ENCODE results near the gene TLE4.
"Not testable (repeated sequence)": the region's sequence is repeated elsewhere in the genome, so short reads cannot be mapped to it uniquely, and the experiment has no call there.

TLE4 gene

GRCh38 chr9:79592726-79593493 lies 21.1 kb downstream of the TLE4 start:
- DNase-seq (ENCODE audit: low read depth in 1 of 2, low spot score in 1 of 2): no peak
- TF ChIP-seq JUND (IDR thresholded peaks at IDR 0.05; ENCODE audit: low read depth): no peak
- in situ Hi-C loops (cut with HindIII; ENCODE audit: low pct_unique_long_range_greater_than_20kb, low sequenced_read_pairs): no loop called here

DNA sequence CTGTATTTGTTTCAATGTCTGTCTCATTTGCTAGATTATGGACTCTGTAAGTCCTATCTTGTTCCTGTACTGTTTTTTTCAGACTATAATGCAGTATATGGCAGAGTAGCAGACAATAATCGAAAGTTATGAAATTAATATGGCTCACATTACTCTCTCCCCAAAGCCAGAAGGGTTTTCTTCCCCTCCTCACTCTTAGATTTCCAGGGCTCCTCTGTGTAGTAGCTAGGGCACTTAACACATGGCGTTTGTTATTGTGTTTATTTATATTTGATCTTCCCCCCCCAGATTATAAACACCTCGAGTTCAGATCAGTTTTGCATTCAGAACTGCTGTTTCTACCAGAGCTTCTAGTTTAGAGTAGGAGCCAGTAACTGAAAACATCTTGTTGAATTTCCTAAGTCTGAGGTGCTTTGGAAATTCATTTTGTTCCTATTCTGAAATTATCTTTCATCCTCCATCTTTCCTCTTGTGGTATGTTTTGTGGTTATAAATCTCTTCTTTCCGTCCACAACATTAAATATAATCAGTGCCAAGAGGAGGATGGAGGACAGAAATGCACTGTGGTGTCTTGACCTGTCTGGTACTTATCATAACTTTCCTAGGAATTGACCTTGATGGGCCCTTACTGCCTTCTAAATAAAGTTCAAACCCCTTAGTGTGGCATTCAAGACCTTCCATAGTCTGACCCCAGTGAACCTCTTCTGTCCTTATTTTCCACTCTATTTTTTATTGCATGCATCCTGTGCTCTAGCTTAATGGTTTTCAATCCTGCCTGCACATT lies 27.0 kb downstream of the TLE4 start:
- TF ChIP-seq JUND (IDR thresholded peaks at IDR 0.05; ENCODE audit: low read depth): no peak

DNA sequence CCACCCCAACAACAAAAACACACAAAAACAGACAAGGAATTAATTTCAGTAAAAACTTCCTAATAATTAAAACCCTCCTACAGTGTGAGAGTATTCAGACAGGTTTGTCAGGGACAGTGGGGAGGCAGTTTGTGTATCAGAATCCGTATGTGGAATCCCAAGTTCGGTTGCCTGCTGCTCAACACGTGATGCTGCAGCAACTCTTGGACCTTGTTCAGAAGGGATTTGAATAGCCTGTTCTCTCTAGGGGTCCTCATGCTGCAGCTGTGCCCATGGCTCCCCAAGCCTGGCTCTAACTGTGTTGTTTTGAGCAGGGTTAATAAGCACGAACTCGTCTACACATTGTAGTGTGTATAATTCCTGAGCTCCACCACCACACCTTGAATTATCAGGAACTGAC lies 28.7 kb downstream of the TLE4 start:
- DNase-seq (ENCODE audit: low read depth in 1 of 2, low spot score in 1 of 2): no peak
- TF ChIP-seq JUND (IDR thresholded peaks at IDR 0.05; ENCODE audit: low read depth): no peak
- in situ Hi-C loops (cut with HindIII; ENCODE audit: low pct_unique_long_range_greater_than_20kb, low sequenced_read_pairs): no loop called here

More for the DNA sequence above, 27.0 kb downstream of the TLE4 start:
- DNase-seq (ENCODE audit: low read depth in 1 of 2, low spot score in 1 of 2): no peak
- in situ Hi-C loops (cut with HindIII; ENCODE audit: low pct_unique_long_range_greater_than_20kb, low sequenced_read_pairs): no loop called here

- no peak for TF ChIP-seq JUND (IDR thresholded peaks at IDR 0.05; ENCODE audit: low read depth)
- in situ Hi-C loops (cut with HindIII; ENCODE audit: low pct_unique_long_range_greater_than_20kb, low sequenced_read_pairs): no loop called here
- no peak for DNase-seq (ENCODE audit: low read depth in 1 of 2, low spot score in 1 of 2)
Measured at GRCh38 chr9:79603222-79603920, 31.6 kb downstream of the TLE4 start.

GRCh38 chr9:79604149-79604548 lies 32.4 kb downstream of the TLE4 start:
- DNase-seq (ENCODE audit: low read depth in 1 of 2, low spot score in 1 of 2): no peak
- no peak for TF ChIP-seq JUND (IDR thresholded peaks at IDR 0.05; ENCODE audit: low read depth)
- in situ Hi-C loops (cut with HindIII; ENCODE audit: low pct_unique_long_range_greater_than_20kb, low sequenced_read_pairs): no loop called here

GRCh38 chr9:79604921-79605562 lies 33.3 kb downstream of the TLE4 start:
- TF ChIP-seq JUND (IDR thresholded peaks at IDR 0.05; ENCODE audit: low read depth): no peak
- DNase-seq (ENCODE audit: low read depth in 1 of 2, low spot score in 1 of 2): no peak
- in situ Hi-C loops (cut with HindIII; ENCODE audit: low pct_unique_long_range_greater_than_20kb, low sequenced_read_pairs): no loop called here

DNA sequence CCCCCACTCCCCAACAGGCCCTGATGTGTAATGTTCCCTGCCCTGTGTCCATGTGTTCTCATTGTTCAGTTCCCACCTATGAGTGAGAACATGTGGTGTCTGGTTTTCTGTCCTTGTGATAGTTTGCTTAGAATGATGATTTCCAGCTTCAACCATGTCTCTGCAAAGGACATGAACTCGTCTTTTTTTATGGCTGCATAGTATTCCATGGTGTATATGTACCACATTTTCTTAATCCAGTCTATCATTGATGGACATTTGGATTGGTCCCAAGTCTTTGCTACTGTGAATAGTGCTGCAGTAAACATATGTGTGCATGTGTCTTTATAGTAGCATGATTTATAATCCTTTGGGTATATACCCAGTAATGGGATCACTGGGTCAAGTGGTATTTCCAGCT lies 34.8 kb downstream of the TLE4 start:
- DNase-seq (ENCODE audit: low read depth in 1 of 2, low spot score in 1 of 2); in situ Hi-C loops (cut with HindIII; ENCODE audit: low pct_unique_long_range_greater_than_20kb, low sequenced_read_pairs): not testable (repeated sequence)

GRCh38 chr9:79609468-79610018 lies 37.8 kb downstream of the TLE4 start:
- DNase-seq (ENCODE audit: low read depth in 1 of 2, low spot score in 1 of 2): no peak
- in situ Hi-C loops (cut with HindIII; ENCODE audit: low pct_unique_long_range_greater_than_20kb, low sequenced_read_pairs): no loop called here
- no peak for TF ChIP-seq JUND (IDR thresholded peaks at IDR 0.05; ENCODE audit: low read depth)

DNA sequence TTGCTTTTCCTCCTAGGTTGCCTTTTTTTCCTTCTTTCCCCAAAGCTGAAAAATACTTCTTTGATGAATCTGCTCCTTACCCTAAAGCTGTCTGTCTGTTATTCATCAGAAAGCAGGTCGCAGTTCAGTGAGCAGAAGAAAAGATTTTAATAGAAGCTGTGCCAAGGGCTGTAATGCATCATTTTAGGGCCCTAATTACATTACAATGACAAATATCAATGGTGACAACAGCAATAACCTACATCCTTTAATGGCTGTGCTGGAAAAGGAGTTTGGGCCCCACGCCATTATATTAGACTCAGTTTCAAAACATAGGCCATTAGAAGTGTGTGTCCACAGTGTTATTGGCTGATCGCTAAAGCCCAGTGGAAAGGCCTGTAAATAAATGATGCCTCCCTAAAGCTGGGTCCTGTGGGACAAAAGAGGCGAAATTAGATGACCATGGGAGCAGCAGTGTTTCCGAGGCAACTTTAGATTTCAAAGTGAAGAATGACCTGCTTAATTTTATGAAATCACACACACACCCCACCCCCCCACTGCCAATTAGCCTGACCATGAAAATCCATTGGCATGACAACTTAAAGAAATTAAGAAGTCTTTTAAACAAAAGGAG lies 38.4 kb downstream of the TLE4 start:
- no peak for DNase-seq (ENCODE audit: low read depth in 1 of 2, low spot score in 1 of 2)
- in situ Hi-C loops (cut with HindIII; ENCODE audit: low pct_unique_long_range_greater_than_20kb, low sequenced_read_pairs): no loop called here
- TF ChIP-seq JUND (IDR thresholded peaks at IDR 0.05; ENCODE audit: low read depth): no peak

GRCh38 chr9:79610791-79611614 lies 39.2 kb downstream of the TLE4 start:
- in situ Hi-C loops (cut with HindIII; ENCODE audit: low pct_unique_long_range_greater_than_20kb, low sequenced_read_pairs): no loop called here
- no peak for DNase-seq (ENCODE audit: low read depth in 1 of 2, low spot score in 1 of 2)
- TF ChIP-seq JUND (IDR thresholded peaks at IDR 0.05; ENCODE audit: low read depth): no peak

- no peak for DNase-seq (ENCODE audit: low read depth in 1 of 2, low spot score in 1 of 2)
- TF ChIP-seq JUND (IDR thresholded peaks at IDR 0.05; ENCODE audit: low read depth): no peak
- in situ Hi-C loops (cut with HindIII; ENCODE audit: low pct_unique_long_range_greater_than_20kb, low sequenced_read_pairs): no loop called here
Measured at GRCh38 chr9:79613145-79613544, 41.4 kb downstream of the TLE4 start.
